HCT116 (cell line): Measurements from ENCODE around the gene OR5C1. TPM values are rescaled to one million over a fixed set of nuclear protein-coding genes. Genes with fewer than 3 reads are reported as not detected.

Source experiments
- ATAC-seq: fragments of 200-7000 bp; cut with Tn5 transposase; 2 replicates; pipeline ENCODE4 v1.9.1; 2020; ENCODE audit warnings: mild to moderate bottlenecking, moderate library complexity
- BruUV-seq: library from RNA; stranded (reverse); fragments of 400-500 nt; replicated peaks from 2 replicates; lab custom pipeline; 2021; lab: Mats Ljungman, UMichigan
- CTCF ChIA-PET: fragments of 300-600 bp; sonication (Branson Sonifier 250); formaldehyde crosslinking; loops from one replicate; lab custom pipeline; 2021; ENCODE audit warnings: antibody characterized with exemption; lab: Charles Lee
- POLR2A ChIA-PET: fragments of 300-600, 350-600 bp; sonication (Branson Sonifier 250); formaldehyde crosslinking; loops from one replicate; lab custom pipeline; 2021; ENCODE audit warnings: antibody characterized with exemption; lab: Charles Lee
- RAD21 ChIA-PET, 2 experiments: fragments of 300-600 bp; sonication (Branson Sonifier 250); formaldehyde crosslinking; loops; one replicate each; lab custom pipeline; 2023; ENCODE audit warnings: low total read pairs in 2 of 2; ENCODE audit not compliant: uncharacterized antibody in 2 of 2, unreplicated experiment in 2 of 2, low non-redundant PET in 1 of 2; lab: Charles Lee
- DNase-seq: peaks from one replicate; pipeline ENCODE4 v3.0.0-alpha.2; 2010; ENCODE audit warnings: low read depth, low spot score
- H2AFZ ChIP-seq: fragments of 200-600 bp; shearing (Covaris generic), sonication (generic); 2 replicates; pipeline ENCODE4 v1.6.1; 2017; ENCODE audit warnings: low read depth, mixed run types, mixed read lengths, antibody characterized with exemption, low read length; ENCODE audit not compliant: poor library complexity, severe bottlenecking
- H3K27ac ChIP-seq: 2 replicates; pipeline ENCODE4 v1.5.1; 2012; ENCODE audit warnings: low read depth, low read length
- H3K27me3 ChIP-seq: fragments of 200-600 bp; sonication (generic); 2 replicates; pipeline ENCODE4 v1.6.1; 2016; ENCODE audit warnings: mixed run types, low read length, mixed read lengths; ENCODE audit not compliant: insufficient read depth
- H3K36me3 ChIP-seq, 2 experiments: fragments of 200-500 bp in 1 of 2; fragments of 200-600 bp in 1 of 2; sonication (Bioruptor generic) in 1 of 2; sonication (generic) in 1 of 2; 2 replicates each; pipeline versions ENCODE4 v1.5.1 to v1.6.1; 2014 to 2016; ENCODE audit warnings: low read length in 2 of 2, inconsistent platforms in 1 of 2, mixed read lengths in 1 of 2, mixed run types in 1 of 2; ENCODE audit not compliant: insufficient read depth in 2 of 2, control insufficient read depth in 1 of 2
- H3K4me1 ChIP-seq, 2 experiments: fragments of 200-600 bp in 1 of 2; sonication (generic) in 1 of 2; 2 replicates each; pipeline versions ENCODE4 v1.5.1 to v1.6.1; 2012 to 2017; ENCODE audit warnings: low read length in 2 of 2, inconsistent platforms in 1 of 2, mild to moderate bottlenecking in 1 of 2, mixed read lengths in 1 of 2, mixed run types in 1 of 2, moderate library complexity in 1 of 2; ENCODE audit not compliant: insufficient read depth in 2 of 2, control insufficient read depth in 1 of 2
- H3K4me2 ChIP-seq: fragments of 200-600 bp; sonication (generic); 2 replicates; pipeline ENCODE4 v1.6.1; 2017; ENCODE audit warnings: mixed run types, low read length, mixed read lengths
- H3K4me3 ChIP-seq, 2 experiments: fragments of 200-600 bp in 1 of 2; sonication (generic) in 1 of 2; replicated peaks in 1 of 2; 2 replicates each; pipeline ENCODE4 v1.5.1; 2011 to 2016; ENCODE audit warnings: low read length in 2 of 2, control low read depth in 1 of 2, low read depth in 1 of 2, mild to moderate bottlenecking in 1 of 2, mixed read lengths in 1 of 2, mixed run types in 1 of 2
- H3K79me2 ChIP-seq: fragments of 200-600 bp; sonication (generic); 2 replicates; pipeline ENCODE4 v1.6.1; 2017; ENCODE audit warnings: mild to moderate bottlenecking, mixed run types, low read length, moderate library complexity, mixed read lengths; ENCODE audit not compliant: insufficient read depth
- H3K9ac ChIP-seq: fragments of 200-600 bp; sonication (generic); 2 replicates; pipeline ENCODE4 v1.6.1; 2016; ENCODE audit warnings: low read length, mixed read lengths
- H3K9me2 ChIP-seq: fragments of 200-600 bp; sonication (generic), shearing (Covaris generic); 2 replicates; pipeline ENCODE4 v1.6.1; 2017; ENCODE audit warnings: mixed run types, mild to moderate bottlenecking, moderate library complexity; ENCODE audit not compliant: insufficient read depth
- H3K9me3 ChIP-seq, 2 experiments: fragments of 200-500 bp in 1 of 2; fragments of 200-600 bp in 1 of 2; sonication (Bioruptor generic) in 1 of 2; sonication (generic) in 1 of 2; 2 replicates each; pipeline ENCODE4 v1.6.1; 2014 to 2017; ENCODE audit warnings: low read length in 2 of 2, mixed read lengths in 2 of 2, inconsistent platforms in 1 of 2, low read depth in 1 of 2, mild to moderate bottlenecking in 1 of 2, mixed run types in 1 of 2, moderate library complexity in 1 of 2; ENCODE audit not compliant: control insufficient read depth in 1 of 2, insufficient read depth in 1 of 2
- H4K20me1 ChIP-seq: fragments of 200-600 bp; sonication (generic), shearing (Covaris generic); 2 replicates; pipeline ENCODE4 v1.6.1; 2017; ENCODE audit warnings: mixed run types, mild to moderate bottlenecking, moderate library complexity; ENCODE audit not compliant: insufficient read depth
- ATF3 ChIP-seq: IDR thresholded peaks from 2 replicates; pipeline ENCODE4 v1.6.1; 2012
- CBX3 ChIP-seq: IDR thresholded peaks from 2 replicates; pipeline ENCODE4 v1.6.1; 2012; ENCODE audit warnings: low read depth
- CTCF ChIP-seq, 3 experiments: fragments of 200-600 bp in 1 of 3; sonication (generic) in 1 of 3; IDR thresholded peaks in 2 of 3; conservative IDR thresholded peaks in 1 of 3; 2 replicates each; pipeline ENCODE4 v1.5.1; 2012 to 2017; ENCODE audit warnings: low read depth in 2 of 3, low read length in 2 of 3, antibody characterized with exemption in 1 of 3, borderline replicate concordance in 1 of 3, control low read depth in 1 of 3, mild to moderate bottlenecking in 1 of 3, mixed read lengths in 1 of 3, mixed run types in 1 of 3, moderate library complexity in 1 of 3; ENCODE audit not compliant: insufficient read depth in 1 of 3
- EGR1 ChIP-seq: IDR thresholded peaks from 2 replicates; pipeline ENCODE4 v1.6.1; 2012; ENCODE audit warnings: low read depth
- ELF1 ChIP-seq: IDR thresholded peaks from 2 replicates; pipeline ENCODE4 v1.6.1; 2012; ENCODE audit warnings: low read depth, borderline replicate concordance
- EZH2 ChIP-seq: fragments of 200-600 bp; sonication (generic); IDR thresholded peaks from 2 replicates; pipeline ENCODE4 v1.6.1; 2017; ENCODE audit warnings: antibody characterized with exemption, mixed run types
- EZH2phosphoT487 ChIP-seq: fragments of 200-600 bp; IDR thresholded peaks from 2 replicates; pipeline ENCODE4 v1.6.1; 2018; ENCODE audit warnings: antibody characterized with exemption, borderline replicate concordance
- FOSL1 ChIP-seq: IDR thresholded peaks from 2 replicates; pipeline ENCODE4 v1.6.1; 2012; ENCODE audit warnings: low read depth
- JUND ChIP-seq: IDR thresholded peaks from 2 replicates; pipeline ENCODE4 v1.6.1; 2012
- POLR2AphosphoS5 ChIP-seq: IDR thresholded peaks from 2 replicates; pipeline ENCODE4 v1.6.1; 2011; ENCODE audit warnings: mild to moderate bottlenecking, low read depth, low read length, moderate library complexity
- RAD21 ChIP-seq: IDR thresholded peaks from 2 replicates; pipeline ENCODE4 v1.6.1; 2012; ENCODE audit warnings: low read depth, mild to moderate bottlenecking
- REST ChIP-seq: IDR thresholded peaks from 2 replicates; pipeline ENCODE4 v1.6.1; 2012; ENCODE audit warnings: low read depth
- SIN3A ChIP-seq: IDR thresholded peaks from 2 replicates; pipeline ENCODE4 v1.6.1; 2012; ENCODE audit warnings: low read depth
- SP1 ChIP-seq: IDR thresholded peaks from 2 replicates; pipeline ENCODE4 v1.6.1; 2012; ENCODE audit warnings: low read depth
- SRF ChIP-seq: IDR thresholded peaks from 2 replicates; pipeline ENCODE4 v1.6.1; 2012; ENCODE audit warnings: low read depth
- TCF7L2 ChIP-seq: IDR thresholded peaks from 2 replicates; pipeline ENCODE4 v1.7.0; 2011; ENCODE audit warnings: borderline replicate concordance, inconsistent platforms; ENCODE audit not compliant: insufficient read depth, insufficient read length; ENCODE audit errors: extremely low read depth
- ZNF274 ChIP-seq: fragments of 200-500 bp; sonication (Bioruptor generic); IDR thresholded peaks from 2 replicates; pipeline ENCODE4 v1.6.1; 2014; ENCODE audit warnings: mild to moderate bottlenecking, low read depth, low read length, inconsistent platforms
- intact Hi-C: fragments of 100-400 bp; cut with micrococcal nuclease; formaldehyde crosslinking; loops from 2 replicates; pipeline ENCODE4 v1.10.0; 2022
- total RNA-seq: library from RNA; stranded (reverse); gene quantifications from one replicate; pipeline ENCODE4 v1.2.1, GENCODE V29; 2021; ENCODE audit not compliant: unreplicated experiment

The OR5C1 gene
- total RNA-seq, 1 experiment from 2014 or later: not detected

GRCh38 chr9:122786338-122786737 is 2.4 kb upstream of the OR5C1 start:
- H4K20me1 ChIP-seq: no peaks in the 10 kb centered on the region
- DNase-seq: no peak
- ChIA-PET RAD21 (no interaction called here), POLR2A (no interaction called here), CTCF (no interaction called here)
- no peaks in the 10 kb centered on the region for H3K79me2 ChIP-seq
- 0 out of 2 replicates have a peak, but pooled peaks cover 6% of the 10 kb centered on the region for H3K27me3 ChIP-seq
- no peak overlapping the region for H3K4me3 ChIP-seq
- no peak overlapping the region for H3K27ac ChIP-seq
- H3K4me1 ChIP-seq: no peaks in the 10 kb centered on the region
- no peak for TF ChIP-seq CTCF (IDR thresholded peaks at IDR 0.05 in 2 of 3, conservative IDR thresholded peaks at IDR 0.05 in 1 of 3; ENCODE audit: borderline replicate concordance in 1 of 3, insufficient read depth in 1 of 3, low read depth in 2 of 3, low read length in 2 of 3)
- TF ChIP-seq ELF1: no peak
- no peak for TF ChIP-seq FOSL1
- no peak for TF ChIP-seq CBX3
- no peak for TF ChIP-seq SRF
- TF ChIP-seq ZNF274: no peak
- no peak for TF ChIP-seq REST
- TF ChIP-seq EGR1: no peak
- TF ChIP-seq JUND: no peak
- TF ChIP-seq ATF3: no peak
- no peak for TF ChIP-seq TCF7L2
- no peak for TF ChIP-seq SP1
- TF ChIP-seq SIN3A: no peak
- no peak for TF ChIP-seq EZH2phosphoT487
- no peak for TF ChIP-seq POLR2AphosphoS5
- TF ChIP-seq RAD21: no peak
- no peak for TF ChIP-seq EZH2
- TF ChIP-seq, all 23 proteins: peak for 0
- no peak for ATAC-seq
- no TSS peak for BruUV-seq
- intact Hi-C loops: no loop called here
- H3K9me2 ChIP-seq: no peaks in the 10 kb centered on the region
- no peaks in the 10 kb centered on the region for H3K36me3 ChIP-seq
- H3K9ac ChIP-seq: no peak overlapping the region
- H3K4me2 ChIP-seq: no peak overlapping the region
- no peaks in the 10 kb centered on the region for H3K9me3 ChIP-seq
- no peak overlapping the region for H2AFZ ChIP-seq
